AG04449 (cell line): ENCODE measurements around the gene C11orf58.

Source experiments
- CTCF ChIA-PET: fragments of 350-600 bp; formaldehyde crosslinking; extraction: SDS; loops from one replicate; lab custom pipeline; 2021; ENCODE audit warnings: antibody characterized with exemption; lab: Yijun Ruan, JAX
- POLR2A ChIA-PET: fragments of 400-600, 350-600 bp; formaldehyde crosslinking; extraction: SDS; loops from one replicate; lab custom pipeline; 2020; ENCODE audit warnings: antibody characterized with exemption, inconsistent platforms; lab: Yijun Ruan, JAX
- DNase-seq: peaks from one replicate; pipeline ENCODE4 v3.0.0-alpha.2; 2010; ENCODE audit warnings: low read depth, low spot score
- H3K4me3 ChIP-seq: 2 replicates; pipeline ENCODE4 v1.5.1; 2011; ENCODE audit warnings: low read depth, mild to moderate bottlenecking, control low read depth, low read length
- CTCF ChIP-seq: IDR thresholded peaks from one replicate; pipeline ENCODE4 v1.5.1; 2011; ENCODE audit warnings: mild to moderate bottlenecking, moderate library complexity, low read length, control low read depth, inconsistent platforms; ENCODE audit not compliant: insufficient read depth; ENCODE audit errors: missing control alignments

C11orf58 gene

GRCh38 chr11:16776711-16777612 is 38.5 kb downstream of the C11orf58 start:
- POLR2A ChIA-PET = no interaction called here
- CTCF ChIA-PET = interaction anchor here (0.6 to 5.8 kb wide), 2 partner anchors 9 to 288 kb away, joined by 3 to 114 read pairs; no protein-coding TSS in a partner anchor
- TF ChIP-seq CTCF = no peak
- no peak overlapping the region for H3K4me3 ChIP-seq
- DNase-seq = no peak

- no peak overlapping the region for H3K4me3 ChIP-seq
- ChIA-PET CTCF (interaction anchor here (0.6 to 2.9 kb wide), 2 partner anchors 10 to 287 kb away, joined by 3 to 21 read pairs; no protein-coding TSS in a partner anchor), POLR2A (no interaction called here)
- no peak for TF ChIP-seq CTCF
- no peak for DNase-seq
Measured at GRCh38 chr11:16777613-16777975, 39.1 kb downstream of the C11orf58 start.

DNA sequence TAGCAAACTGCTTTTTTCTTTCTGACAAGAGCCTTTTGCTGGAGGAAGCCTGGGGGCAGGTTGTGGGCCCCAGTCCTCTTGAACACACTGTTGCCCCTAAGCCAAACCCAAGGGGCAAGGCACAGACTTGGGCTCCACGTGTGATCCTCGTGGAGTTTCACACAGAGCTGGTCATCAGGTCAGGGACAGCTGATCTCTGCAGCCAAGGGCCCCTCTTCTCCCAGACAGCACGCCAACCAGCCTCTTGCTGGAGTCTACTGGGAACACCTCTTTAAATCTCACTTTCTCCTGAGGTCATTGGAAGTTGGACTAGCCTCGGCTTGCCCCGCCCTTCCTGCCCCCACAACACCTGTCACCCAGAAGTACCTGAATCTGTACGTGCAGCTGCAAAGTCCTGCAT is 39.8 kb downstream of the C11orf58 start:
- ChIA-PET CTCF (interaction anchor here (2.9 kb wide), 1 partner anchor 10 kb away, joined by 21 read pairs; no protein-coding TSS in a partner anchor), POLR2A (no interaction called here)
- TF ChIP-seq CTCF = no peak
- no peak for DNase-seq
- no peak overlapping the region for H3K4me3 ChIP-seq

DNA sequence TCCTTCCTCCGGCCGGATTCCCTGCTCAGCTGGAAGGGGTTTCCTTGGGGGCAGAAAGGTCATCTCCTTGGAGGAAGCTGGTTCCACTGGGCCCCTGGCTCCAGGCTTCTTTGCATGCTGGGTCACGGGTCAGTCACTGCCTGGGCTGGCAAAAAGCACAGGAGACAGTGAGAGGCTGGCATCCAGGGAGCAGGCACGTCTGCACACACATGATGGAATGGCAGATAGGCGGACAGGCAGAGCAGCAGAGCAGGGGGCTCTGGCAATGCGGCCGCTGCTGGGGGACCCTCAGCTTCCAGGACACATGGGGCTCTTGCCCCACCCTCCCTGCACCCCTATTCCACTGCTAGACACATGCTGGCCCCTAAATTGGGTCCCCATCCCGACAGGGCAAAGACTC is 40.4 kb downstream of the C11orf58 start:
- ChIA-PET POLR2A (no interaction called here), CTCF (interaction anchor here (2.9 kb wide), 1 partner anchor 9 kb away, joined by 21 read pairs; no protein-coding TSS in a partner anchor)
- TF ChIP-seq CTCF = no peak
- no peak overlapping the region for H3K4me3 ChIP-seq
- DNase-seq = no peak

GRCh38 chr11:16779436-16779835 is 41.0 kb downstream of the C11orf58 start:
- no peak overlapping the region for H3K4me3 ChIP-seq
- TF ChIP-seq CTCF = no peak
- no peak for DNase-seq
- ChIA-PET CTCF (interaction anchor here (2.9 kb wide), 1 partner anchor 9 kb away, joined by 21 read pairs; no protein-coding TSS in a partner anchor), POLR2A (no interaction called here)

GRCh38 chr11:16780146-16780545 is 41.7 kb downstream of the C11orf58 start:
- ChIA-PET CTCF (interaction anchor here (2.9 kb wide), 1 partner anchor 8 kb away, joined by 21 read pairs; no protein-coding TSS in a partner anchor), POLR2A (no interaction called here)

More at GRCh38 chr11:16780146-16780545, 41.7 kb downstream of the C11orf58 start:
- TF ChIP-seq CTCF = no peak
- no peak for DNase-seq
- H3K4me3 ChIP-seq = no peak overlapping the region
